ENCODE data around the gene ABHD17A. TPM values are rescaled to one million over a fixed set of nuclear protein-coding genes. Genes with fewer than 3 reads are reported as not detected.

ABHD17A gene
- total RNA-seq, 1 experiment from 2014 or later = 68.2 TPM

GRCh38 chr19:1836458-1837221 is 48.7 kb downstream of the ABHD17A start:
- Histone ChIP-seq H3K4me1 (ENCODE audit: control insufficient read depth in 1 of 2, insufficient read depth in 2 of 2, low read length in 2 of 2) (peaks cover 9 to 23% of the 10 kb centered on the region in 2 experiments; a peak in 3 of 4 replicates), H3K9ac (ENCODE audit: low read length) (no peak overlapping the region), H4K20me1 (ENCODE audit: insufficient read depth) (peaks cover 17% of the 10 kb centered on the region; the same call in 1 of the 2 replicates), H3K4me2 (ENCODE audit: low read length) (no peak overlapping the region), H3K27me3 (ENCODE audit: insufficient read depth, low read length) (no peaks in the 10 kb centered on the region), H3K36me3 (ENCODE audit: control insufficient read depth in 1 of 2, insufficient read depth in 2 of 2, low read length in 2 of 2) (peaks cover 0 to 5% of the 10 kb centered on the region in 2 experiments; a peak in 1 of 4 replicates), H3K9me3 (ENCODE audit: control insufficient read depth in 1 of 2, insufficient read depth in 1 of 2, low read depth in 1 of 2, low read length in 2 of 2) (no peaks in the 10 kb centered on the region), H3K4me3 (replicated peaks in 1 of 2; ENCODE audit: low read depth in 1 of 2, low read length in 2 of 2) (no peak overlapping the region), H3K79me2 (ENCODE audit: insufficient read depth, low read length) (peaks cover 89% of the 10 kb centered on the region), H3K9me2 (ENCODE audit: insufficient read depth) (no peaks in the 10 kb centered on the region), H3K27ac (ENCODE audit: low read depth, low read length) (no peak overlapping the region; the same call in 1 of the 2 replicates), H2AFZ (ENCODE audit: low read depth, low read length, poor library complexity, severe bottlenecking) (no peak overlapping the region)
- POLR2A ChIA-PET = no interaction called here
- TF ChIP-seq CBX3 (IDR thresholded peaks at IDR 0.05; ENCODE audit: low read depth) (no peak), YY1 (IDR thresholded peaks at IDR 0.05; ENCODE audit: extremely low read depth, insufficient replicate concordance, low read depth, low read length) (no peak), EGR1 (IDR thresholded peaks at IDR 0.05; ENCODE audit: low read depth) (no peak), FOSL1 (IDR thresholded peaks at IDR 0.05; ENCODE audit: low read depth) (no peak), ZNF274 (IDR thresholded peaks at IDR 0.05; ENCODE audit: low read depth, low read length) (no peak), CEBPB (IDR thresholded peaks at IDR 0.05; ENCODE audit: low read depth) (no peak), SRF (IDR thresholded peaks at IDR 0.05; ENCODE audit: low read depth) (no peak), ZFX (IDR thresholded peaks at IDR 0.05) (no peak), JUND (IDR thresholded peaks at IDR 0.05) (no peak), EZH2 (IDR thresholded peaks at IDR 0.05) (no peak), TCF7L2 (IDR thresholded peaks at IDR 0.05; ENCODE audit: borderline replicate concordance, extremely low read depth, insufficient read depth, insufficient read length) (no peak), CTCF (IDR thresholded peaks at IDR 0.05 in 2 of 3, conservative IDR thresholded peaks at IDR 0.05 in 1 of 3; ENCODE audit: borderline replicate concordance in 1 of 3, insufficient read depth in 1 of 3, low read depth in 2 of 3, low read length in 2 of 3) (no peak), POLR2AphosphoS5 (IDR thresholded peaks at IDR 0.05; ENCODE audit: low read depth, low read length) (no peak), POLR2A (IDR thresholded peaks at IDR 0.05; ENCODE audit: borderline replicate concordance, extremely low read depth, insufficient read depth, insufficient read length) (no peak), RAD21 (IDR thresholded peaks at IDR 0.05; ENCODE audit: low read depth) (no peak), SP1 (IDR thresholded peaks at IDR 0.05; ENCODE audit: low read depth) (no peak), SIN3A (IDR thresholded peaks at IDR 0.05; ENCODE audit: low read depth) (no peak)
- TF ChIP-seq, protein P1, sequence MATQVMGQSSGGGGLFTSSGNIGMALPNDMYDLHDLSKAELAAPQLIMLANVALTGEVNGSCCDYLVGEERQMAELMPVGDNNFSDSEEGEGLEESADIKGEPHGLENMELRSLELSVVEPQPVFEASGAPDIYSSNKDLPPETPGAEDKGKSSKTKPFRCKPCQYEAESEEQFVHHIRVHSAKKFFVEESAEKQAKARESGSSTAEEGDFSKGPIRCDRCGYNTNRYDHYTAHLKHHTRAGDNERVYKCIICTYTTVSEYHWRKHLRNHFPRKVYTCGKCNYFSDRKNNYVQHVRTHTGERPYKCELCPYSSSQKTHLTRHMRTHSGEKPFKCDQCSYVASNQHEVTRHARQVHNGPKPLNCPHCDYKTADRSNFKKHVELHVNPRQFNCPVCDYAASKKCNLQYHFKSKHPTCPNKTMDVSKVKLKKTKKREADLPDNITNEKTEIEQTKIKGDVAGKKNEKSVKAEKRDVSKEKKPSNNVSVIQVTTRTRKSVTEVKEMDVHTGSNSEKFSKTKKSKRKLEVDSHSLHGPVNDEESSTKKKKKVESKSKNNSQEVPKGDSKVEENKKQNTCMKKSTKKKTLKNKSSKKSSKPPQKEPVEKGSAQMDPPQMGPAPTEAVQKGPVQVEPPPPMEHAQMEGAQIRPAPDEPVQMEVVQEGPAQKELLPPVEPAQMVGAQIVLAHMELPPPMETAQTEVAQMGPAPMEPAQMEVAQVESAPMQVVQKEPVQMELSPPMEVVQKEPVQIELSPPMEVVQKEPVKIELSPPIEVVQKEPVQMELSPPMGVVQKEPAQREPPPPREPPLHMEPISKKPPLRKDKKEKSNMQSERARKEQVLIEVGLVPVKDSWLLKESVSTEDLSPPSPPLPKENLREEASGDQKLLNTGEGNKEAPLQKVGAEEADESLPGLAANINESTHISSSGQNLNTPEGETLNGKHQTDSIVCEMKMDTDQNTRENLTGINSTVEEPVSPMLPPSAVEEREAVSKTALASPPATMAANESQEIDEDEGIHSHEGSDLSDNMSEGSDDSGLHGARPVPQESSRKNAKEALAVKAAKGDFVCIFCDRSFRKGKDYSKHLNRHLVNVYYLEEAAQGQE (IDR thresholded peaks at IDR 0.05; ENCODE audit: low read depth) = no peak
- TF ChIP-seq, protein P2, sequence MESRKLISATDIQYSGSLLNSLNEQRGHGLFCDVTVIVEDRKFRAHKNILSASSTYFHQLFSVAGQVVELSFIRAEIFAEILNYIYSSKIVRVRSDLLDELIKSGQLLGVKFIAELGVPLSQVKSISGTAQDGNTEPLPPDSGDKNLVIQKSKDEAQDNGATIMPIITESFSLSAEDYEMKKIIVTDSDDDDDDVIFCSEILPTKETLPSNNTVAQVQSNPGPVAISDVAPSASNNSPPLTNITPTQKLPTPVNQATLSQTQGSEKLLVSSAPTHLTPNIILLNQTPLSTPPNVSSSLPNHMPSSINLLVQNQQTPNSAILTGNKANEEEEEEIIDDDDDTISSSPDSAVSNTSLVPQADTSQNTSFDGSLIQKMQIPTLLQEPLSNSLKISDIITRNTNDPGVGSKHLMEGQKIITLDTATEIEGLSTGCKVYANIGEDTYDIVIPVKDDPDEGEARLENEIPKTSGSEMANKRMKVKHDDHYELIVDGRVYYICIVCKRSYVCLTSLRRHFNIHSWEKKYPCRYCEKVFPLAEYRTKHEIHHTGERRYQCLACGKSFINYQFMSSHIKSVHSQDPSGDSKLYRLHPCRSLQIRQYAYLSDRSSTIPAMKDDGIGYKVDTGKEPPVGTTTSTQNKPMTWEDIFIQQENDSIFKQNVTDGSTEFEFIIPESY (IDR thresholded peaks at IDR 0.05; ENCODE audit: extremely low read depth, insufficient replicate concordance, low read length) = no peak
- DNase-seq (ENCODE audit: low read depth, low spot score) (no peak), ATAC-seq (no peak)
- CTCF ChIA-PET = interaction anchor here (0.8 to 3.0 kb wide), 5 partner anchors 10 to 249 kb away, joined by 3 to 33 read pairs (median 4); partner anchors contain the start of gene MBD3
- intact Hi-C loops (cut with micrococcal nuclease) = no loop called here
- RAD21 ChIA-PET (ENCODE audit: low non-redundant PET in 1 of 2, low total read pairs in 2 of 2, uncharacterized antibody in 2 of 2, unreplicated experiment in 2 of 2) = no interaction called here
- no TSS peak for BruUV-seq (replicated peaks)
